H1 (cell line): ENCODE measurements around the gene IL36A. TPM values are rescaled to one million over a fixed set of nuclear protein-coding genes. Genes with fewer than 3 reads are reported as not detected.

Source experiments
- CTBP2 ChIP-seq: IDR thresholded peaks from 2 replicates; pipeline ENCODE4 v1.7.0; 2011; ENCODE audit warnings: borderline replicate concordance, mild to moderate bottlenecking, moderate library complexity, mixed read lengths, low read length; ENCODE audit not compliant: insufficient read depth, insufficient read length
- POLR2AphosphoS5 ChIP-seq: IDR thresholded peaks from 2 replicates; pipeline ENCODE4 v1.6.1; 2011; ENCODE audit warnings: low read depth, low read length
- polyA plus RNA-seq, 7 experiments: library from polyadenylated mRNA; depleted of rRNA in 3 of 7; stranded (reverse) in 5 of 7; unstranded in 2 of 7; fragments of >200 nt in 5 of 7; fragments of 200-250 nt in 2 of 7; gene quantifications; 1 replicate in 5 of 7; 2 replicates in 1 of 7; 4 replicates in 1 of 7; pipeline versions ENCODE4 v1.2.1 to v1.2.3, GENCODE V29; 2011 to 2013; ENCODE audit warnings: missing spikeins in 2 of 7, mixed read lengths in 2 of 7
- total RNA-seq: library from RNA; stranded (reverse); fragmentation: NEBNext Ultra II Directional; extraction: Animal tissue kit (Norgen Biotek cat#: 25700); gene quantifications from 2 replicates; pipeline ENCODE4 v1.2.1, GENCODE V29; 2021

The IL36A gene
- total and polyA plus RNA-seq, 2 of the 8 experiments (the other 6 are each of a cell fraction or from before 2014, with no cell fraction given), result not detected

- no peak for TF ChIP-seq POLR2AphosphoS5
- no peak for TF ChIP-seq CTBP2
- TF ChIP-seq, all 59 proteins: peak for 0
Observed at GRCh38 chr2:113032737-113033136, 27.5 kb downstream of the IL36A start (continued).
